IMR-90 (cell line): ENCODE data around the gene DSE.
A peak's percentile ranks its signal among the peaks of the same experiment; 100 is the strongest.

ENCODE experiments used
- BHLHE40 ChIP-seq: fragments of 150-350 bp; IDR thresholded peaks from 2 replicates; pipeline ENCODE4 v1.6.1; 2016; ENCODE audit warnings: mild to moderate bottlenecking, low read depth, low read length
- CTCF ChIP-seq: conservative IDR thresholded peaks from 2 replicates; pipeline ENCODE4 v1.5.1; 2012; ENCODE audit warnings: mild to moderate bottlenecking, low read depth, low read length, improper control_type of control experiment
- POLR2A ChIP-seq: IDR thresholded peaks from 2 replicates; pipeline ENCODE4 v1.6.1; 2012; ENCODE audit warnings: mild to moderate bottlenecking, low read depth, low read length

- TF ChIP-seq CTCF (peak; percentile 55), POLR2A (no peak), BHLHE40 (no peak)
These were observed 73.3 kb downstream of the DSE start for GRCh38 chr6:116444092-116444491.
